NT2/D1 (cell line): ENCODE results near the gene EIF4G3.

ENCODE experiments used
- DNase-seq: peaks from one replicate; pipeline ENCODE4 v3.0.0-alpha.2; 2011; ENCODE audit warnings: low read depth, low spot score
- H3K27me3 ChIP-seq: 2 replicates; pipeline ENCODE4 v1.6.0; 2011; ENCODE audit warnings: mild to moderate bottlenecking; ENCODE audit not compliant: insufficient read length, insufficient read depth
- H3K36me3 ChIP-seq: 2 replicates; pipeline ENCODE4 v1.6.1; 2011; ENCODE audit warnings: mild to moderate bottlenecking, low read length, mixed read lengths; ENCODE audit not compliant: insufficient read depth, insufficient read length
- H3K4me1 ChIP-seq: 2 replicates; pipeline ENCODE4 v1.5.1; 2011; ENCODE audit not compliant: insufficient read depth, insufficient read length
- H3K4me3 ChIP-seq: 2 replicates; pipeline ENCODE4 v1.5.1; 2011; ENCODE audit warnings: low read depth; ENCODE audit not compliant: insufficient read length
- H3K9ac ChIP-seq: 2 replicates; pipeline ENCODE4 v1.6.0; 2011; ENCODE audit warnings: low read depth; ENCODE audit not compliant: insufficient read length
- H3K9me3 ChIP-seq: 2 replicates; pipeline ENCODE4 v1.5.1; 2011; ENCODE audit warnings: mild to moderate bottlenecking, low read length; ENCODE audit not compliant: insufficient read depth
- SUZ12 ChIP-seq: IDR thresholded peaks from 2 replicates; pipeline ENCODE4 v1.6.1; 2011; ENCODE audit not compliant: insufficient read length, insufficient read depth; ENCODE audit errors: extremely low read depth
- YY1 ChIP-seq: IDR thresholded peaks from 2 replicates; pipeline ENCODE4 v1.6.1; 2011; ENCODE audit not compliant: insufficient read length, insufficient read depth
- ZNF274 ChIP-seq: IDR thresholded peaks from 2 replicates; pipeline ENCODE4 v1.6.1; 2011; ENCODE audit warnings: mild to moderate bottlenecking, low read depth, low read length

EIF4G3 gene

DNA sequence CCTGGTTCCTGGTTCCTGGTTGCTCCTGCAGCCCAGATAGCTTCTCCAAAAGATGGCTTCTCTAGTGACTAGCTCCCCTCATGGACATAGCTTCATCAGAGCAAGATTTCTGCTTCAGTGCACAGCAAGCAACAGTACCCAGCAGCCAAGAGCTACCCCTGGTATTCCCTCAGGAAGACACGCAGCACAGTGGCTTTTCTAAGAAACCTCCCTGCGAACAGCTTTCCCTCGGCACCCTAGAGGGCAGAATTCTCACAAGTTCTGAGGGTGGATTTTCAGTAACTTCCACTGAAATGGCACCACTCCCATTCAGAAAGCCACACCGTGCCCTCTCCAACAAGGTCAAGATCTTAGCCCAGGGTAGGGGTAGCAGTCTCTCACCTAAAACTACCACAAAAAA, 128.2 kb downstream of the EIF4G3 start:
- Histone ChIP-seq H3K27me3 (no peaks in the 10 kb centered on the region), H3K4me1 (no peaks in the 10 kb centered on the region), H3K4me3 (no peak overlapping the region), H3K9me3 (0 out of 2 replicates have a peak, but pooled peaks cover 12% of the 10 kb centered on the region), H3K9ac (no peak overlapping the region), H3K36me3 (peaks cover 8% of the 10 kb centered on the region)
- no peak for DNase-seq
- TF ChIP-seq YY1 (no peak), ZNF274 (no peak), SUZ12 (no peak)

DNA sequence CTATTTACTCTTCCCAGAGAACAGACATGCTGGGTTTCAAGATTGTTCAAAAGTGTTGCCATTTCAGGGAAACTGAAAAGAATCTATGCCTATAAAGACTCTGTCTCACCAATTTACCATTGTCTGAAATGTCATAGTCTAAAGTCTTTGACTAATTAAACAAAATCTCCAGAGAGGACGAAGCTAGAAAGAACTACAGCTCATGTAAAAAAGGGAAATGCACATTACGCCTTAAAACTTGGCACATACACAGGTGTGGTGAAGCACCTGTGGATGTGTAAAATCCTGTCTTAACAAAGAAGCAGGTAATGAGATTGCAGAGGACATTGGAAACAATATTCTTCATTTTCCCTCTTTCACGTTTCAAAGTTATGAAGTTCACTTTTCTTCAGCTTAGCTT, 130.6 kb downstream of the EIF4G3 start:
- Histone ChIP-seq H3K9me3 (0 out of 2 replicates have a peak, but pooled peaks cover 1% of the 10 kb centered on the region), H3K4me1 (no peaks in the 10 kb centered on the region), H3K27me3 (no peaks in the 10 kb centered on the region), H3K9ac (no peak overlapping the region), H3K4me3 (no peak overlapping the region), H3K36me3 (peaks cover 6% of the 10 kb centered on the region)
- no peak for DNase-seq
- no peak for TF ChIP-seq YY1
- TF ChIP-seq SUZ12, result no peak
- no peak for TF ChIP-seq ZNF274

- no peak for DNase-seq
- Histone ChIP-seq H3K4me1 (no peaks in the 10 kb centered on the region), H3K4me3 (no peak overlapping the region), H3K27me3 (no peaks in the 10 kb centered on the region), H3K9me3 (no peaks in the 10 kb centered on the region), H3K36me3 (peaks cover under 1% of the 10 kb centered on the region), H3K9ac (no peak overlapping the region)
- TF ChIP-seq SUZ12 (no peak), ZNF274 (no peak), YY1 (no peak)
Observed at GRCh38 chr1:21045351-21045750, 131.3 kb downstream of the EIF4G3 start.

- no peak overlapping the region for H3K9ac ChIP-seq
- no peak for TF ChIP-seq ZNF274
- H3K9me3 ChIP-seq, result no peaks in the 10 kb centered on the region
- no peaks in the 10 kb centered on the region for H3K27me3 ChIP-seq
- H3K4me1 ChIP-seq, result no peaks in the 10 kb centered on the region
- DNase-seq, result no peak
- H3K4me3 ChIP-seq, result no peak overlapping the region
- no peaks in the 10 kb centered on the region for H3K36me3 ChIP-seq
Observed at GRCh38 chr1:21042929-21043605, 133.6 kb downstream of the EIF4G3 start.

GRCh38 chr1:21041541-21041940, 135.2 kb downstream of the EIF4G3 start:
- Histone ChIP-seq H3K36me3 (no peaks in the 10 kb centered on the region), H3K9ac (no peak overlapping the region), H3K9me3 (0 out of 2 replicates have a peak, but pooled peaks cover 4% of the 10 kb centered on the region), H3K4me3 (no peak overlapping the region), H3K4me1 (no peaks in the 10 kb centered on the region), H3K27me3 (no peaks in the 10 kb centered on the region)
- TF ChIP-seq SUZ12 (no peak), ZNF274 (no peak), YY1 (no peak)
- no peak for DNase-seq

- no peak for DNase-seq
- Histone ChIP-seq H3K4me1 (no peaks in the 10 kb centered on the region), H3K36me3 (peaks cover 3% of the 10 kb centered on the region), H3K27me3 (no peaks in the 10 kb centered on the region), H3K4me3 (no peak overlapping the region), H3K9ac (no peak overlapping the region), H3K9me3 (peaks cover 15% of the 10 kb centered on the region; the same call in 1 of the 2 replicates)
- TF ChIP-seq ZNF274 (no peak), SUZ12 (no peak), YY1 (no peak)
Observed at GRCh38 chr1:21037091-21037490, 139.6 kb downstream of the EIF4G3 start.

- no peak for DNase-seq
Observed at GRCh38 chr1:21035794-21036193, 140.9 kb downstream of the EIF4G3 start.

More at GRCh38 chr1:21035794-21036193, 140.9 kb downstream of the EIF4G3 start:
- H3K9me3 ChIP-seq, result peaks cover 15% of the 10 kb centered on the region; the same call in 1 of the 2 replicates
- no peaks in the 10 kb centered on the region for H3K27me3 ChIP-seq
- no peak overlapping the region for H3K4me3 ChIP-seq
- peaks cover 3% of the 10 kb centered on the region for H3K36me3 ChIP-seq
- H3K9ac ChIP-seq, result no peak overlapping the region
- no peaks in the 10 kb centered on the region for H3K4me1 ChIP-seq
- no peak for TF ChIP-seq SUZ12
- no peak for TF ChIP-seq ZNF274
- TF ChIP-seq YY1, result no peak
